ENCODE data around the gene AP2A1. TPM values are rescaled to one million over a fixed set of nuclear protein-coding genes. Genes with fewer than 3 reads are reported as not detected.

Gene AP2A1
- total and polyA plus RNA-seq, 2 donors (not counting 1 experiment from before 2014, with no cell fraction given) = 64.2 to 95.0 TPM

DNA sequence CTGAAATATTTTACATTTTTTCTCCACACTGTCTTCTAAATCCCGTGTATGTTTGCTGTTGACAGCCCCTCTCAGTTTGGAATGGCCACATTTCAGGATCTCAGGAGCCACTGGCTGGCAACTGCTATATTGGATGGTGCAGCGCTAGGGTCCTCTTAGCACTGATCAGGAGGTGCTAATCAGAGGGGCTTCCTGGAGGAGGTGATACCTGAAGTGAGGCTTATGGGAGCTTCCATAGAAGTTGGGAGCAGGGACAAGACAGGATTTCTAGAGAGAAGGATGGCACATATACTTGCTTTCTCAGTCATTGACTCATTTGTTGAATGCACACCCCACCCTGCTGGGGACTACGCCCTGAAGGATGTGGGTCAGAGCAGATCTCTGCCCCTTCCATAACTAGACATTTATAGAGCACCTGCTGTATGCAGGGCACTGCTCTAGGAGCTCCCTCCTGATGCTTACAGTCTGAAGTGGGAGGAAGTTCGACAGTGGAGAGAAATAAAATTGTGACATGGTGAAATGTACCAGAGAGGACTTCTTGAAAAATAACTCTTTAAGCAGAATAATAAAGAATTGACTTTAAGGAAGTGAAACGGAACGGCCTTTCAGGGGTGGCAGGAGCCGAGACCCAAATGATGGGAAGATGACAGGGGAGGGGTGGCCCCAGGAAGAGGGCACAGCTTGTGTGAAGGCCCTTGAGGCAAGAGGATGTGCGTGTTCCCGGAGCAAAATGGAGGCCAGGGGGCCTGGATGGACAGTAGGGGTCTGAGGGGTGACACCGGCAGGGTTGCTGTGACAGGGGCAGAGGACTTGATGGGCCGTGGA is 13.1 kb downstream of the AP2A1 start:
- no peak overlapping the region for H2AFZ ChIP-seq (ENCODE audit: low read length)
- H3K9me3 ChIP-seq (ENCODE audit: control insufficient read depth, insufficient read depth, low read depth, low read length) = no peaks in the 10 kb centered on the region
- DNase-seq (ENCODE audit: low read depth in 2 of 2) = no peak
- no peak overlapping the region for H3K4me3 ChIP-seq (replicated peaks in 1 of 4; ENCODE audit: control extremely low read depth in 1 of 4, insufficient read depth in 1 of 4, low read depth in 3 of 4, low read length in 4 of 4)
- no peaks in the 10 kb centered on the region for H3K4me1 ChIP-seq (ENCODE audit: control insufficient read depth, extremely low read depth, insufficient read depth, low read length)
- H3K4me2 ChIP-seq (ENCODE audit: extremely low read depth, insufficient read depth, low read length) = no peak overlapping the region
- TF ChIP-seq, protein P1, sequence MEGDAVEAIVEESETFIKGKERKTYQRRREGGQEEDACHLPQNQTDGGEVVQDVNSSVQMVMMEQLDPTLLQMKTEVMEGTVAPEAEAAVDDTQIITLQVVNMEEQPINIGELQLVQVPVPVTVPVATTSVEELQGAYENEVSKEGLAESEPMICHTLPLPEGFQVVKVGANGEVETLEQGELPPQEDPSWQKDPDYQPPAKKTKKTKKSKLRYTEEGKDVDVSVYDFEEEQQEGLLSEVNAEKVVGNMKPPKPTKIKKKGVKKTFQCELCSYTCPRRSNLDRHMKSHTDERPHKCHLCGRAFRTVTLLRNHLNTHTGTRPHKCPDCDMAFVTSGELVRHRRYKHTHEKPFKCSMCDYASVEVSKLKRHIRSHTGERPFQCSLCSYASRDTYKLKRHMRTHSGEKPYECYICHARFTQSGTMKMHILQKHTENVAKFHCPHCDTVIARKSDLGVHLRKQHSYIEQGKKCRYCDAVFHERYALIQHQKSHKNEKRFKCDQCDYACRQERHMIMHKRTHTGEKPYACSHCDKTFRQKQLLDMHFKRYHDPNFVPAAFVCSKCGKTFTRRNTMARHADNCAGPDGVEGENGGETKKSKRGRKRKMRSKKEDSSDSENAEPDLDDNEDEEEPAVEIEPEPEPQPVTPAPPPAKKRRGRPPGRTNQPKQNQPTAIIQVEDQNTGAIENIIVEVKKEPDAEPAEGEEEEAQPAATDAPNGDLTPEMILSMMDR (conservative IDR thresholded peaks at IDR 0.05 in 1 of 2, IDR thresholded peaks at IDR 0.05 in 1 of 2; ENCODE audit: low read depth in 1 of 2, low read length in 2 of 2) = no peak
- TF ChIP-seq EZH2 (IDR thresholded peaks at IDR 0.05; ENCODE audit: low read length, missing control alignments) = no peak
- H3K27me3 ChIP-seq (ENCODE audit: control insufficient read depth, insufficient read depth, low read length) = no peaks in the 10 kb centered on the region
- H3K79me2 ChIP-seq (ENCODE audit: control insufficient read depth, insufficient read depth, low read length) = peaks cover 27% of the 10 kb centered on the region
- no peaks in the 10 kb centered on the region for H4K20me1 ChIP-seq (ENCODE audit: control insufficient read depth, extremely low read depth, insufficient read depth, low read length)
- peaks cover 19% of the 10 kb centered on the region for H3K36me3 ChIP-seq (ENCODE audit: control insufficient read depth, insufficient read depth, low read length)
- no peak overlapping the region for H3K9ac ChIP-seq (ENCODE audit: insufficient read depth, low read length)
- H3K27ac ChIP-seq (ENCODE audit: insufficient read depth, low read length) = no peak overlapping the region

DNA sequence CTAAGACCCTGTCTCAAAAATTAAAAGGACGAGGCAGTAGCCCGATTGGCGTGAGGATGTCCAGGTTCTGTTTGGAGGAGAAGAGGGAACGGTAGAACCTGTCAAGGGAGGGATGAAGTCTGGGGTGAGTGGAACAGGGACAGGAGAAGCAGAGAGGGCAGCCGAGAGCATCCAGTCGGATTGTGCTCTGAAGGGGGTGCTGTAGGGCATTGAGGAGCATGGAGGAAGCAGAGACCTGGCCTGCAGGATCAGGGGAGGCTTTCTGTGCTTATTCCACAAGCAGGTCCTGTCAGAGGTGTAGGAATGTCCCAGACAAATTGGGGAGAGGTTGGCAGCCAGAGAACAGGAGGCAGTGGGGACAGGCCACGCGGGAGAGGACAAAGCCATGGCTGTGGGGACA is 14.1 kb downstream of the AP2A1 start:
- Histone ChIP-seq H3K79me2 (ENCODE audit: control insufficient read depth, insufficient read depth, low read length) (peaks cover 22% of the 10 kb centered on the region), H3K27ac (ENCODE audit: insufficient read depth, low read length) (no peak overlapping the region), H3K4me2 (ENCODE audit: extremely low read depth, insufficient read depth, low read length) (no peak overlapping the region), H3K9me3 (ENCODE audit: control insufficient read depth, insufficient read depth, low read depth, low read length) (no peaks in the 10 kb centered on the region), H3K4me1 (ENCODE audit: control insufficient read depth, extremely low read depth, insufficient read depth, low read length) (peaks cover under 1% of the 10 kb centered on the region), H4K20me1 (ENCODE audit: control insufficient read depth, extremely low read depth, insufficient read depth, low read length) (no peaks in the 10 kb centered on the region), H3K27me3 (ENCODE audit: control insufficient read depth, insufficient read depth, low read length) (no peaks in the 10 kb centered on the region), H3K36me3 (ENCODE audit: control insufficient read depth, insufficient read depth, low read length) (peaks cover 23% of the 10 kb centered on the region), H3K4me3 (replicated peaks in 1 of 4; ENCODE audit: control extremely low read depth in 1 of 4, insufficient read depth in 1 of 4, low read depth in 3 of 4, low read length in 4 of 4) (no peak overlapping the region), H2AFZ (ENCODE audit: low read length) (no peak overlapping the region), H3K9ac (ENCODE audit: insufficient read depth, low read length) (no peak overlapping the region)
- TF ChIP-seq, protein P1 (conservative IDR thresholded peaks at IDR 0.05 in 1 of 2, IDR thresholded peaks at IDR 0.05 in 1 of 2; ENCODE audit: low read depth in 1 of 2, low read length in 2 of 2) = no peak
- DNase-seq (ENCODE audit: low read depth in 2 of 2) = no peak

DNA sequence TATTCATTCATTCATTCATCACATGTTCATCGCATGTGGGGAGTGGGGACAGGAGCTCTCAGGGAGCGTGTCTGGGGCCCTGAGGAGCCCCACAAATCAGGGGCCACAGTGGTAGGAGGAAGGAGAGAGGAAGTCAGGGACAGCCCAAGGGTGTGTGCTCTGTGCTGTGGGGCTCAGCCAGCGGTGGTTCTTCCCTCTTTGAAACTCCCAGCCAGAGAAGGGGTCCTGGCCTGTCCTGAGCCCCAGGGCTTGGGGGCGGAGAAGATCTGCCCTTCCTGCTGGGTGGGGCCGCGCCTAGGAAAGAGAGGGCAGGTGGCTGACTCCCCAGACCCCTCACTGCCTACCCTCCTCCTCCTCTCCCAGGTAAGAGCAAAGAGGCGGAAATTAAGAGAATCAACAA is 14.6 kb downstream of the AP2A1 start:
- Histone ChIP-seq H3K4me1 (ENCODE audit: control insufficient read depth, extremely low read depth, insufficient read depth, low read length) (peaks cover 2% of the 10 kb centered on the region), H2AFZ (ENCODE audit: low read length) (no peak overlapping the region), H3K4me3 (replicated peaks in 1 of 4; ENCODE audit: control extremely low read depth in 1 of 4, insufficient read depth in 1 of 4, low read depth in 3 of 4, low read length in 4 of 4) (no peak overlapping the region), H4K20me1 (ENCODE audit: control insufficient read depth, extremely low read depth, insufficient read depth, low read length) (no peaks in the 10 kb centered on the region), H3K79me2 (ENCODE audit: control insufficient read depth, insufficient read depth, low read length) (peaks cover 18% of the 10 kb centered on the region), H3K36me3 (ENCODE audit: control insufficient read depth, insufficient read depth, low read length) (peaks cover 23% of the 10 kb centered on the region), H3K27ac (ENCODE audit: insufficient read depth, low read length) (no peak overlapping the region), H3K9ac (ENCODE audit: insufficient read depth, low read length) (no peak overlapping the region), H3K4me2 (ENCODE audit: extremely low read depth, insufficient read depth, low read length) (no peak overlapping the region), H3K9me3 (ENCODE audit: control insufficient read depth, insufficient read depth, low read depth, low read length) (no peaks in the 10 kb centered on the region), H3K27me3 (ENCODE audit: control insufficient read depth, insufficient read depth, low read length) (no peaks in the 10 kb centered on the region)
- no peak for DNase-seq (ENCODE audit: low read depth in 2 of 2)
- TF ChIP-seq EZH2 (IDR thresholded peaks at IDR 0.05; ENCODE audit: low read length, missing control alignments) = no peak
- TF ChIP-seq, protein P1 (conservative IDR thresholded peaks at IDR 0.05 in 1 of 2, IDR thresholded peaks at IDR 0.05 in 1 of 2; ENCODE audit: low read depth in 1 of 2, low read length in 2 of 2) = no peak

Data from fibroblast of lung (primary cell).